Left lobe of liver (tissue), 2 donors: ENCODE data around the gene MEOX1. TPM values are rescaled to one million over a fixed set of nuclear protein-coding genes. Genes with fewer than 3 reads are reported as not detected.

Experiments
- ATAC-seq: fragments of 200-7000 bp; cut with Tn5 transposase; one replicate; pipeline ENCODE4 v1.9.1; 2020; ENCODE audit warnings: mild to moderate bottlenecking, moderate library complexity
- DNase-seq: peaks from one replicate; pipeline ENCODE4 v3.0.0-alpha.2; 2020; ENCODE audit warnings: low spot score
- total RNA-seq: library from RNA; stranded (reverse); gene quantifications from one replicate; pipeline ENCODE4 v1.2.1, GENCODE V29; 2021
- donor health status: DM: no; HTN: no; CAD: no; lungs with moderate emphysema.
- donor health status: DM: no; HTN: yes; CAD: no.

MEOX1 gene
- total RNA-seq, 1 donor from 2014 or later, result not detected

DNA sequence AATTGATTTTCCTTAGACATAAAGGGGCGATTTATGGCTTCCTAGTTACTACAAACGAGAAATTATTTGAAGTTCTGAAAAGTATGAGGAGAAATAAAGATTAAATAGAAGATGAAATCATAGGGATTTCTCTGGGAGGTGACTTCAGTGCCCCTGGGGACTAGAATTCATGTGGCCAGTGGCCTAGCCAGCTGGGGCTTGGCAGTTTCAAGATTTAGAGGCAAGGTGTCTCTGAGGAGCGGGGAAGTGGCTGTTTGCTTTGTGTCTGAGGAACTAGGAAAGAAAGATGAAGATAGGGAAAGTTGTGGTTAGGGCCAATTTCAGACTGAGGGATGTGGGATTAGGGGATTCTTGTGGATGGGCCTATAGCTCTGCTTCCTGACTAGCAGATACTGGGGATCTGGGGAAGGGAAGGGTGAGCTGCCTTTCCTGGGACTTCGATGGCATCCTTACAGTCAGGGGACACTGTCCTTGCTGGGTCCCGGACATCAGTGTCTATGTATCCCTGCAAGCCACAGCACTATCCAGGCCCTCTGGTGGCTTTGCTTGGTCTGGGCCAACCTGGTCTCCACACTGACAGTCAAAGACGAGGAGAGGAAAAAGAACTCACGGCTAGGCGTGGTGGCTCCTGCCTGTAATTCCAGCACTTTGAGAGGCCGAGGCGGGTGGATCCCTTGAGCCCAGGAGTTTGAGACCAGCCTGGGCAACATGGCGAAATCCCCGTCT, 22.4 kb upstream of the MEOX1 start:
- ATAC-seq (no peak), DNase-seq (no peak)

DNA sequence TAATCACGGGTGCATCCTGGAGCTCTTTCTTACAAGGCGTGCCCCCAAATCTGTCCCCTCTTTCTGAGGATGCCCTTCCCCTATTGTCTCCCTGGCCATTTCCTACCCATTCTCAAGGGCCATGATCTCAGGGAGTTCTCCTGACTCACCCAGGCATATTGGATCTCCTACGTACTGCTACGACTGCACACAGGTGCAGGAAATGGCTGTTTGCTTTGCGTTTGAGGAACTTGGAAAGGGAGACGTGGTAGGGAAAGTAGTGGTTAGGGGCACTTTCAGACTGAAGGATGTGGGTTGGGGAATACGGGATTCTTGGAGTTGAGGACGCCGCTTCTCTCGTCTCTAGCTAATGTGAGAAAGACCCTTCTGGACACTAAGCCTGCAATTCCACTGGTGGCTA, 18.7 kb upstream of the MEOX1 start:
- DNase-seq, result no peak
- ATAC-seq, result no peak

DNA sequence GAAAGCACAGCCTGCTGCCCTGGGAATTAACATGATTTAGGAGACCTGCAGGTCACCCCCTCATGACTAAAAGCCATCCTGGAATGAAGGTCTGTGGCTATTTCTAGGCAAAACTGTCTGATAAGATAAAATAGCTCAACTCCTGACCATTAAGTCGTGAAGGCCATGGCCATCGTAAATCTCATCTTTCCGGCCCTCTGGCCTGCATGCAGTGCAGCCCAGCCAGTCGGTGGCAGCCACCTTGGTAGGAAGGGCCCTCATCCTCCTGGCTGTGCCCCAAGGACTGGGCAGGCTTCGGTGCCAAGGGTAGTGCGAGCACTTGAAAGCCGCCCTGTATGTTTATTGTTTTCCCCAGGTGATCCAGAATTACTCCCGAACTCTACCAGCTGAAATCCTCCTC, 18.2 kb upstream of the MEOX1 start:
- ATAC-seq (no peak), DNase-seq (no peak)

DNA sequence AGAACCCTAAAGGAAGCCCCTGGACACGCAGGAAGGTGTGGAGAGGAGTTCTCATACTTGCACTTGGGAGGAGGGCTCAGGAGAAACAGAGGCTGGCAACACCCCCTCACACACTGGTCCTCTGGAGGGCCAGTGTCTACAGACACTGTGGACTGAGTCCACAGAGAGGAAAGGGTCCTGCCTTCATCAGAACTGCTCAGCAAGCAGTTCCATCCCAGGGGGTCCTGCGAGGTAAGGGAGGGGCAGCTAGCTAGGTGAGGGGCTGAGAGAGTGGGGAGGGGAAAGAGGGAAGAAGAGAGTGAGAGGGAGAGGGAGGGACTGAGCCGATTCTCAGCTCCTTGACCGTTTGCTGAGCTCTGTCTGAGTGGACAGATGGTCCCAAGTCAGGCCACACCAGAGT, 17.7 kb upstream of the MEOX1 start:
- ATAC-seq (no peak), DNase-seq (no peak)

DNA sequence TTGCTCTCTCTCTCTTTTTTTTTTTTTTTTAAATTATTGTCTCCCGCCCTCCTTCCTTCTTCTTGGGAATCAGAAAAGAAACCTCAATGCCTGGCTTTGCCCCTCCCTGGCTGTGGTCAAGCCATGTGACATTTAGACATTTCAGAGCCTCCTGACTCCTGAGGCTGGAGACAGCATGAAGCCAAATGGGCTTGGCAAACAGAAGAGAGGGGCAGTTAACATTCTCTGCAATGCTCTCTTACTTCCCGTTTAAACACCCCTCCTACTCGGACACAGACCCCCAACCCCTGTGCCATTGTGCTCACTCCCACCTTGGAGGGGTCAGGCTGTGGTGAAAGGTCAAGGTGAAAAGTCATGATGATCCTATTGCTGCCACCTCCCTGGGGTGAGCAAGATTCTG, 14.7 kb upstream of the MEOX1 start:
- no peak for ATAC-seq
- no peak for DNase-seq

DNA sequence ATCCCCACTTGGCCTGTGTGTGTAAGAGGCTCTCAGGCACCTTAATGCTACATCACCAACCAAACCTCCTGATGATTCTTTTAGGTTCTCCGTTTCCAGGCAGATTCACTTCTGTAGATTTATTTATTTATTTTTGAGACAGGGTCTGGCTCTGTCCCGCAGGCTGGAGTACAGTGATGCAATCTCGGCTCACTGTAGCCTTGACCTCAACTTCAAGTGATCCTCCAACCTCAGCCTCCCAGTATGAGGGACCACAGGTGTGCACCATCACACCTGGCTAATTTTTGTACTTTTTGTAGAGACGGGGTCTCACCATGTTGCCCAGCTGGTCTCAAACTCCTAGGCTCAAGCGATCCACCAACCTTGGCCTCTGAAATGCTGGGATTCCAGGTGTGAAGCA, 12.7 kb upstream of the MEOX1 start:
- ATAC-seq, result no peak
- no peak for DNase-seq

DNA sequence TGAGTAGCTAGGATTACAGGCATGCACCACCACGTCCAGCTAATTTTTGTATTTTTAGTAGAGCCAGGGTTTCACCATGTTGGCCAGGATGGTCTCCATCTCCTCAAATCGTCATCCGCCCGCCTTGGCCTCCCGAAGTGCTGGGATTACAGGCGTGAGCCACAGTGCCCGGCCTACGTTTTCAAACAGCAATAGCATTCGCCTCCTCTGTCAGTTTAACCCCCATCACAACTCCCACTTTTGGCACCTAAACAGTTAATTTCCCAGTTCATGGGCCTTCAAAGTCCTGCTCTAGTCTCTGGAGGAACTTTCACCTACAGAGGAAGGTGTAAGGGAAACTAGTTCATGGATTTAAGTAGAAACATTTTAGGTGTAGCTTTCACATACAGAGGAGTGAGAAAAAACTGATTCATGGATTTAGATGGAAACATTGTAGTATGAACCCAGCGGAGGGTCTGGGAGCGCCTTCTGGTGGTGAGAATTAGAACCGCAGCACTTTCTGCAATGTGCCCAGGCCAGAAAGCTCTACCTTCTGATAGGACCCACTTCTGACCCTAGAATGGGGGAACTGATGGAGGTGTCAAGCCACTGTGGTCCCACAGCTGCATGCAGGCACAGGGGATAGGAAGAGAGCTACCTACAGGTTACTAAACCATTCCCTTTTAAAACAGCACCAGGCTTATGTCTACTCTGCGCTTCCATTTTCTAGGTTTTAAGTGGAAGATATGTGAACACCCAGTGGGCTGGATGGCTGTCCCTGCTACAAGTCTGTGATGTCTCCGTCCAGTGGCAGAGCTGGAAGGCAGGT, 12.0 kb upstream of the MEOX1 start:
- DNase-seq (peak; percentile 71), ATAC-seq (peak; percentile 82)

DNA sequence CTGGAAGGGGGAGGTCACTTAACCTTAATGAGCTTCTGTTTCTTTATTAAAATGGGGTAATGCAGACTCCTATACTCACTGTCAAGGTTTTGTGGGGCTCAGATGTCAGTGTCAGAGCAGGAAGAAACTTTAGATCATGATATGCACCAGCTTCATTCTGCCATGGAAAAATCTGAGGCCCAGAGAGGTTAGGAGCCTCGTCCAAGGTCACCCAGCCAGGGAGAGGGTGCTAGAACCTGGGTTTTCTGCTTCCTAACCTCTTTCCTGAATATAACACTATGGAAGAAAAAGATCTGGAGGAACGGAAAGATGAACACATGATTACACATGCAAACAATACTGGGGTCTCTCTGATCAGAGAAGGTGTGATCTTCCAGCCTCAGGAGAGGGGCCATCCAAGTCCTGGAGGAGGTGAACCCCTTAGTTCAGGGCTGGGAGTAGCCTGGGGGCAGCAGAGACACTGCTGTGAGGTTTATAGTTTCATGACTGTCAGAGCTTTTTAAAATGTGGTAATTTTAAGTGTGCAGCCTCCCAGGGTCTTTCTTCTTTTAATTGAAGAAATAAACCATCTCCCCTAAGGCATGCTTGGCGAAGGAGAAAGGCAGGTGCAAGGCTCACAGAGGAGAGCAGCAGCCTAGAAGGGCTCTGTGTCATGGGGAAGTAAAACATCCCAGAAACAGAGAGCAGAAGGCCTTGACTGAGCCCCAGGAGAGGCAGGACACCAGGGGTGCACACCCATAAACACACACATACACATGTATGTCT, 10.2 kb upstream of the MEOX1 start:
- no peak for ATAC-seq

DNA sequence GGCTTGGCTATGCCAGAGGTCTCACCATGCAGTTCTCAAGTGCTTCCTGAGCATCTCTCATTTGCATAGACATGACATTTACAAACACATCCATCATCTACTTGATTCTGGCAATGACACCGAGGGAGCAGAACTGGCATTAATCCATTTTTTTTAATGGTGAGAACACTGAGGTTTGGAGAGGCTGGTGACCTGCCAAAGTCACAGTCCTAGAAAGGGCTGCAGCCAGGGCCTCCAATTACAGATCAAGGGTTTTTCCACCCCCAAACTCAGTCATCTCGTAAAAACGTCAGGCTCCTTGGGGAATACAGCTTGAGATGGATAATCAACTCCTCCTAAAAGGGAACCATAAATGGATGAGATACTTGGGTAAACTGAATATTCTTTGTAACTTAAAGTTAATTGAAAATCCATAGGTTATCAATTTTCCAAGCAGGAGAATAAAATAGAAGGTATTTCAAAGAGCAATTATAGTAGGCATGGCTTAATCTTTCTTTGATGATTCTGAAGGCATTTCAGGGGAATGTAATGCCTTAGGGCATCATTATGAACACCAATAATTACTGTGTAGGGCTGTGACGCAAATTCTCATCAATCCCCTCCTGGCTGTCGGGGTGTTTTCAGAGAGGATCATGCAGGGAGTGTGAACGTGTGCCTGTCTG, 9.4 kb upstream of the MEOX1 start:
- no peak for DNase-seq
- ATAC-seq, result no peak

More for the DNA sequence above, 10.2 kb upstream of the MEOX1 start:
- DNase-seq, result no peak

DNA sequence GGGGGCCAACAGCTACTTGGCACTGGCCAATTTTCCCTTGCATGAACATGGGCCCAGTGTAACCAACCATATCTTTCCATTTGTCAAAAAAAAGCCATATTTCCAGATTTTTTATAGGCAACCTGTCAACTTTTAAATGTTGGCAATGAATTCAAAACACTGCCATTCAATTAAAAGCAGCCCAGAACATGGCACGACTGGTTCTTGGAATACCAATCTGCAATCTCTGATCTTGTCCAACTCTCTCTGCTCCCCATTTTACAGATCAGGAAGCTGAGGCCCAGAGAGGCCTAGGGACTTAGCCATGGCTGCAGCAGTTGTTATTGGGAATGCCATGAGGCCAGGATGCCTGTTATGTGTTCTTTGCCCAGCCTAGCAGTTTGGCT, 8.9 kb upstream of the MEOX1 start:
- DNase-seq, result no peak
- no peak for ATAC-seq

DNA sequence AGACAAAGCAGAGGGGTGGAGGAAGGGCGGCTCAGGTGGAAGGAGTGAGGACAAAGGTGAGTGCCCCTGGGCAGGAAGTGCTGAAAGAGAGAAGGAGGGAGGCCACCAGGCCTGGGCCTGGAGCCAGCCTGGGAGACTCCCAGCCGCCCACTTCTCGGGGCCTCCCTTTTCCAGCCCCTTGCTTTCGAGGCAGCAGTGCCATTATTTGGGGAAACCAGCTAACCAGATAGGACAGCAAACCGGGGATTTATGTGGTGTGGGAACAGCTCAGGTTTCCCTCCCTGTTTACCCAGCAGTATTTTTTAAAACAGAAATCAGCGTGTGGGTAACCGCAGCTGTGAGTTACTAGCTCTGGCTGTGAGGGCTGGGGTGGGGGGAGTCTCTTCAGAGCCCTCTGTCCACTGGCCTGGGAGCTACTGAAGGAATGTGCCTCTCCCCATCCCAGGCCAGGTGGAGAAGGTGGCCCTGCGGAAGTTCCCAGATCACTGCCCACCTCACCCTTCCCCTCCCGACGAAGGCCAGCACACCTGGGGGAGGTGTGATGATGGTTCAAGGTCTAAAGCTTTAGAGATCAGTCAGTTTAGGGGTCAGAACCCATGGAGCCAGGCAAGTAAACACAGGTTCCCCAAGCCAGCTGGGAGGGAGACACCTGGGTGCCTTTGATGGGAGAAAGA, 8.4 kb upstream of the MEOX1 start:
- ATAC-seq (peak; percentile 58), DNase-seq (no peak)

DNA sequence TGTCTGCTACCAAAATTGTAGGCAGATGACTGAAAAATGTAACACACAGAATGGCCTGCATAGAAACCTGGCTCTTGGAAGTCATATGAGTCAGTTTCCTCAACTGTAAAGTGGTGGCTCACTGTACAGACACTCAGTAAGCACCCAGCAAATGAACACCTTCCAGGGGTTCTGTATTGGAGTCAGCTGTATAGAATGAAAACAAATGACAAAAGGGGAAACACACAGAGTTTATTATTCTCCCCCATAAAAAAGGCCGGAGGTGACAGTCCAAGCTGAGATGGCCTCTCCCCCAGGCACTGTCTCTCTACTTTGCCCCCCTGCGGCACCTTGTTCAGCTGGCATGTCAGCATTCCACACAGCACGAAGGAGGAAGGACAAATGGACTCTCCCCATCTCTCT, 6.2 kb upstream of the MEOX1 start:
- DNase-seq (no peak), ATAC-seq (no peak)

DNA sequence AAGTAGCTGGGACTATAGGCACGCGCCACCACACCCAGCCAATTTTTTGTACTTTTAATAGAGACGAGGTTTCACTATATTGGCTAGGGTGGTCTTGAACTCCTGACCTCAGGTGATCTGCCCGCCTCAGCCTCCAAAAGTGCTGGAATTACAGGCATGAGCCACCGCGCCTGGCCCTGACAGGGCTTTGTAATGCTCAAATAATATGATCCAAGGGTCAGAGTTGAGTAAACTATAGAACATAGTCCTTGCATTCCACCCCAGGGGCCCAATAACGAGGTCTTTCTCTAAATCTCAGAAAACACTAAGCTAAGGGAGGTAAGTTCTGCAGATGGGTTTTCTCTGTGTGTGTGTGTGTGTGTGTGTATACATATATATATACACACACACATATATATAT, 5.8 kb upstream of the MEOX1 start:
- ATAC-seq, result peak; percentile 55
- no peak for DNase-seq

DNA sequence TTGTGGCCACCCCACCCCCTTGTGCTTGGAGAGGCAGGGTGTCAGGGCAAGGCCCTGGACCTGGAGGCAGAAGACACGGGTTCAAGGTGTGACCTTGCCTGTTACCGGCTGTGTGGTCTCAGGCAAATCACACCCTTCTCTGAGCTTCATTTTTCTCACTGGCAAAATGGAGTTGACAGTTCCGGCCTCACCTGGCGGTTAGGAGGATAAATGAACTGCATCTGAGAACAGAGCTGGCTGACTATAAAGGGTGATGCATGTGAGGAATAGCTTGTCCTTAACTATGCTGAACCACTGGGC, 4.2 kb upstream of the MEOX1 start:
- ATAC-seq, result no peak
- no peak for DNase-seq

DNA sequence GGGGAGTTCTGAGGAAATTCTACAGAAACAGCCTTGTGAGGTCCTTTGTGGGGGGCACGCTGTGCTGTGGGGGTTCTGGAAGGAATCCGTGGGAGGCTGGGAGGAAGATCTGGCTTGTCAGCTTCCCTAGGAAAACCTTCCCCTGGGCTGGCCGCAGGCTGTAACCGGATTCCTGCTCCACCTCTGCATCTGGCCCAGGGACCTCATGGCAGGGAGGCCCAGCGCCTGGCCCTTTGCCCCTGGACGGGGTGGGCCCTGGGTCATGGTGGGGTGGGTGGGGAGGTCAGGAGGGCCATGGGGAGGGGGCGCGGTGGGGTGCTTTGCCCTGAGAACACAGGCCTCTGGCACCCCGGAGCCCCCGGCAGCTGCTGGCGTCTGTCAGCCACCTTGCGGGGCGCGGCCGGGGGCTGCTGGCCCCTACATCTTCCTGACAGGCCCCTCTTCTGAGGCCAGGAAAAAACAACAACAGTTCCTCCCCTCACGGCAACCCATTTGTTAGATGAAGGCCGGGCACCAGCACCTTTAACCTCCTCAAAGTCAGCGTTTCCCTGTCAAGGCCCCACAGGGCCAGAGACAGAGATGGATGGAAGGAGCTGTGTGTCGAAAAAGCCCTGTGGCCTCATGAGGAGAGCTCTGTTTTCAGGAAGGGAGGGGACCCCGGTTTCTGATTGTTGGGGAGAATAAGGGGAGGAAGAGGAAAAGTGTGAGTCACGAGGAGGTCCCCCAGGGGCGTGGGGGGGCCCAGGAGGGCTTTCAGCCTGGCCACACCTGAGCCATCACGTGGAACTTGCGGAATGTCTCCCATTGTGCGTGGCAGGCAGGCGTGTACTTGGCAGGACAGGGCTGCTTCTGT, 3.6 kb upstream of the MEOX1 start:
- DNase-seq, result no peak
- ATAC-seq, result no peak

DNA sequence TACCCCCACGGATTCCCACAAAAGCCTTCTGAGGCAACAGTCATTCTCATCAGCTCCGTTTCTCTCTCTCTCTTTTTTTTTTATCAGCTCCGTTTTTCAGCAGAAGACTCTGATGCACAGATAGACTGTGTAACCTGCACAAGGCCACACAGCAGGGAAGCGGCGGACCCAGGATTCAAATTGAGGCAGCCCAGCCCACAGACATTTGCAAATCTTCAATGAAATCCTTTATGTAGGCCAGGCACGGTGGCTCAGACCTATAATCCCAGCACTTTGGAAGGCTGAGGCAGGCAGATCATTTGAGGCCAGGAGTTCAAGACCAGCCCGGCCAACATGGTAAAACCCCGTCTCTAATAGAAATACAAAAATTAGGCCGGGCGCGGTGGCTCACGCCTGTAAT, 2.4 kb upstream of the MEOX1 start:
- DNase-seq (no peak), ATAC-seq (no peak)

DNA sequence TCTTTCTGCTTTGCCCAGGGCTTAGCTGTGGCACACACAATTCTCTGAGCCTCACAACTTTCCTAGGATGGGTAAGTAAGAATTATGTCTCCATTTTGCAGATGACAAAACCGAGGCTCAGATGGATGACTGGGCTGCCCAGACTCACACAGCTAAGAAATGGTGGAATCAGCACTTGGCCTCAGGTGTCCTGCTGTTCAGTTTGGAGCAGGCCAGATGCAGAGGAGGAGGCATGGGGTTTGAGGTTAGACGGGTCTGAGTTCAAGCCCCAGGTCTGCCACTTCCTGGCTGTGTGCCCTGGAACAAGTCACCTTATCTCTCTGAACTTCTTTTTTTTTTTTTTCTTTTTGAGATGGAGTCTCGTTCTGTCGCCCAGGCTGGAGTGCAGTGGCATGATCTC, 1.7 kb upstream of the MEOX1 start:
- no peak for ATAC-seq
- no peak for DNase-seq

DNA sequence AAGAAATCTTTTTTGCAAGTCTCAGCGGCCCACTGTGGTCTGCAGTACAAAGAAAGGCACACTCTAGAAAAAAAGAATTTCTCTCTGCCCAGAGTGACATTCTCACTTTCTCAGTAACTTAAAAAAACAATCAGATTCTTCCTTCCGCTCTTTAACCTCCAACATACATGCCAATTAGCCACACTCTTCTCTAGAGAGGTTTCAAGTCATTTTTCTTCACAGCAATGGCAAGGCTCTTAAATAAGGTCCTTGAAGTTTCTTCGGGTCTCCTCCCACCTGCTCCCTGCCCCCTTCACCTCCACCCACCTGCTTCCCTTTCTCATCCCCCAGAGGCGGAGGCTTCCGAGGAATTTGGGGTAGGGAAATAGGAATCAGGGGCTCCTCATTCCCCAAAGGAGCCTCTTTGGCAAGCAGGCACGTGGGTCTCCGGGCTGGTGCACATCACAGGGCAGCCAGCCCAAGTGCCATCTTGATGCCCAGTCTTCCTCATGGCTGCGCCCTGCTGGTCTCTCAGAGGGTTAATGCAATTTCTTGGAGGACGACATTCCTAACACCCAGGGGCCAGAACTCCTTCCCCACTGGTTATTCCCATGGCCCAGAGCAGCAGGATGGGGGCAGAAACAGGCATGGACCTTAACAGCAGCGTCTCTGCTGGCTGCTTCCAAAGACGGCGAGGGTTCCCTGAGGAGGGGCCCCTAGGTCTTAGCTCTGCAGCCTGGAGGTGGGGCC, 855 bp upstream of the MEOX1 start:
- DNase-seq, result no peak
- no peak for ATAC-seq

DNA sequence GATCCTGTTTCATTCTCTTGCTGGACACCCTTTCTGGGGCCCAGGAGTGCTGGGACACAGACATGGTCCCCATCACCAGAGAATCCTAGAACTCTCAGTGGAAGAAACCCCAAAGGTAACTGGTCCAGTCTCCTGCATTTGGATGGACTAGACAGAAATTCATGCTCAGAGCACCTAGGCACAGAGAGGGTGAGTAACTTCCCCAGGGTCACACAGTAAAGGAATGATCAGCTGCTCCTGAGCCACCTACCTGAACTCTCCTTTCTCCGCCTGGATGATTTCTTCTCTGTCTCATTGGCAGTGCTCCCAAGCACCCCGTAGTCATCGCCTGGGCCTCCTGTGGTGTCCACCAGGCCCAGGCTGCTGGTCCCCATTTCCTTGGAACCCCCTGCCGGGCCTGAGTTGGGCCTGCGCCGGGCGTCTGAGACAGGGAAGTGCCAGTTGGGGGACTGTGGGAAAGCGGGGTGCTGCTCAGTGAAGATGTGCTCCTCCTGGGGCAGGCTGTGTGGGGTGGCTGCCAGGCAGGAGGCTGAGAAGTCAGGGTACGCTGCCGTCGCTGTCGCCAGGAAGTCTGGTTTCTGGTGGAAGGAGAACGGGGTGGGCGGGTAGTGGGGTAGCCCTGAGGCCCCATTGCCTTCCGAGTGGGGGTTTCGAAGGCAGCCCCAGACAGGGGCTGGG, 767 bp downstream of the MEOX1 start:
- DNase-seq (no peak), ATAC-seq (no peak)
